ENCODE measurements around the gene DNAJC6.
"Not testable (repeated sequence)": the region's sequence is repeated elsewhere in the genome, so short reads cannot be mapped to it uniquely, and the experiment has no call there.

The DNAJC6 gene

DNA sequence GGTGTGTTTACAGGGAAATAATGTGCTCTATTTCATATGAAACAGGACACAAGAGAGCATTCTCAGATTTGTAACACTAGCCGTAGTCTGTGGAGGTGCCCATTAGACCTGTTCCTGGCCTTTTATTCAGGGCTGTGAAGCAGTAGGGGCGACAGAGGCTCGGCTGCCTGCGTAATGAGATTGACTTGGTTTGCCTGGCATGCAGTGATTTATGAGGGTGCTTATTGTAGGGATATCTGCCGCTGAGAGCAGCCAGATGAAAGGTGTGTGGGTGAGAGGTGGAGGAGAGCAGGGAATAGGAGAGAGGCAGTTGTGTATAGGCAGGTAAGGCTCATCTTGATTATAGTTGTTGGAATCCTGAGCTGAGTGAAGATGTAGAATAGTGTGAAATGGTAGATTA lies 51.3 kb downstream of the DNAJC6 start:
- no peak for DNase-seq

DNA sequence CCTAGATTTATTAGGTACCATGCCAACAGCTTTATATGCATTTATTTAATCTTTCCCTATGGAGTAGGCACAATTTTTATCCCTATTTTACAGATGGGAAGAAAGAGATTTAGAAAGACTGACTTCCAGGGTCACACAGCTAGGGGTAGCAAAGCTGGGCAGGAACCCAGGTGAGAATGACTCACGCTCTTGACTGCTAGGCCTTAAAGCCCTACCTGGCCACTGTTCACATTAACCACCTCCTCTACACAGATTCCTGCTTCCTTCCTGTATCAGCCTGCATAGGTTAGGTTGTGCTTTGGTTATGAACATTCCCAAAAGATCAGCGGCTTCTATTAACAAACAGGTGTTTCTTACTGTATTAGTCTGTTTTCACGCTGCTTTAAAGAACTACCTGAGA lies 53.2 kb downstream of the DNAJC6 start:
- no peak for DNase-seq

DNA sequence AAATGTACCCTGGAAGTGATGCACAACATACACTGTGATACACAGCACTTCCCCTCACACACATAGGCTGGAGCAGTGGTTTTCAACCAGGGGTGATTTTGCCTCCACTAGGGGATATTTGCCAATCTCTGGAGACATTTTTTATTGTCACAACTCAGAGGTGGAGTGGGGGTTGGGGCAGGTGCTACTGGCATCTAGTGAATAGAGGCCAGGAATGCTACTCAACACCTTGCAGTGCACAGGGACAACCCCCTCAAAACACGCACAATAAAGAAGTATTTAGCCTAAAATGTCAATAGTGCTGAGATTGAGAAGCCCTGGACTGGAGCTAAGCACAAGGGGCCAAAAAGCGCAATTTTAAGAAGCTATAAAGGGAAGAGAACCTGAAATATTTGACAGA lies 54.1 kb downstream of the DNAJC6 start:
- no peak for DNase-seq

DNA sequence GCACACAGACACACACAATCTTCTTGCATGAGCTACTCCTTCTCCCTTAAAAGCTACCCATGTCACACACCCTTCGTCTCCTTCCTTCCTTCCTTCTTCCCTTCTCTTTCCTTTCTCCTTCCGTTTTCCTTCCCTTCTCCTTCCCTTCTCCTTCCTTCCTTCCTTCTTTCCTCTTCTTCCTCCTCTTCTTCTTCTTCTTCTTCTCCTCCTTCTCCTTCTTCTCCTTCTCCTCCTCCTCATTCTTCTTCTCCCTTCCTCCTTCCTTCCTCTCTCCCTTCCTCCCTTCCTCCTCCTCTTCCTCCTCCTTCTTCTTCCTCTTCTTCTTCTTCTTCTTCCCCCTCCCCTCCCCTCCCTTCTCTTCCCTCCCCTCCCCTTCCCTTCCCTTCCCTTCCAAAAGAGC lies 59.1 kb downstream of the DNAJC6 start:
- no peak for DNase-seq

DNA sequence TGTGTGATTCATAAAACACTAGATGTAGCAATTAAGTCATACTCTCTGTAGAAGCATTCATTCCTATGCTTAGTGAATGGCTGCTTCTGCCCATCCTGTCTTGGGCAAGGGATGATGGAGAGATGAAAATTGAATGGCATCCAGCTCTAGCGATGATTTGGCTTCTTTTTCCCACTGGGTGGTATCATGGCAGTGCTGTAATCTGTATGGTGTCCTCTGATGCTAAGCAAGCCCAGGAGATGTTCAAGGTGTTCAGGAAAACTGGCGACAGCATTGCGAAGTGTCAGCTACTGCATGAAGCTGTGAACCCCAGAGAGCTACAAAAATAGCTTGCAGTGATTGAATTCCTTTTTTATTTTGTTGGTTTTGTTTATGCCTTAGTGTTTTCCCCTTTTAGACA lies 62.2 kb downstream of the DNAJC6 start:
- DNase-seq, result no peak

DNA sequence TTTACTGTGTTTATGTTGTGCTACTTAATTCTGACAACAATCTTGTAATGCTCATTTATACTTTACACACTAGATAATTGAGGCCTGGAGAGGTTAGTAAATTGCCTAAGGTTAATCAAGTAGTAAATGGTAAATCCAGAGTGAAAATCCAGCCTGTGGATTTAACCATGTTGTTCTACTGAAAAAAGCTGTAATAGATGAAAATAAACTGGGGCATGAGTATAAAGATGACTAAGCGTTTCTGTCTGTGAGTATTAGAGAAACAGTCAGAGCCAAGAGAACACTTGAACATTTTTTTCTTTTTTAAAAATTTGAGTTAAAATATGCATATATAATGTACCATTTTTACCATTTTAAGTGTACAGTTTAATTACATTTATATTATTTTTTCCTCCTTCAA lies 63.2 kb downstream of the DNAJC6 start:
- DNase-seq, result no peak

DNA sequence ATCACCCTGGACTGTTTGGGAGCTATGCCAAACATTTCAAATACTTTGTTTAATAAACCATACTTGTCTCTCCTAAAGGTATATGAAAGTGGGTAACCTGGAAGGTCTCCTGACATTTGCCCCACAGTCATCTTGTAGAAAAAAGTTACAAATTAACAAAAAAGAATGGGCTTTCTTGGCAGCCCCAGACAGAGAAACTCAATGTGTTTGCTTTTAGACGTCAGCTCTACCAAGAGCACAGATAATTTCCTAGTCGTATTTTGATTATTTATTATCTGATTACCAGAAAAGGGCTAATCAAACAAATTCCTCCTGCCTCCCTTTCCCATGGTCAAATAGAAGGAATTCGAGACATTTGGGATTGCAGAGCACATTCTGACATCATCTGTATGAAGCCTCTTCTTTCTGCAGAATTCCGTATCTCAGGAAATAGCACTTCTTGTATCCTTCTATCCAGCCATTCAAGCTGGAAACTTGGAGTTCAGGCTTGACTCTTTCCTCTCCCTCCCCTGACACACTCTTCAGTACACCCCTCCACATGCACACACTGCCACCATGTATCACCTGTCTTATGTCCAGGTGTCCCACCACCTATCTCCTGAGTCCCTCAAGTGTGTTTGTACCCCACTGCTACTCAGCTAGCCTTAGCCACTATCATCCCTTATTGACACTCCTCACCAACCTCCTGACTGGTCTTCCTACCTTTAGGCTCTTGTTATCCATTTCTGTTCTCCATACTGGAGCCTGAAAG lies 68.3 kb downstream of the DNAJC6 start:
- no peak for DNase-seq

DNA sequence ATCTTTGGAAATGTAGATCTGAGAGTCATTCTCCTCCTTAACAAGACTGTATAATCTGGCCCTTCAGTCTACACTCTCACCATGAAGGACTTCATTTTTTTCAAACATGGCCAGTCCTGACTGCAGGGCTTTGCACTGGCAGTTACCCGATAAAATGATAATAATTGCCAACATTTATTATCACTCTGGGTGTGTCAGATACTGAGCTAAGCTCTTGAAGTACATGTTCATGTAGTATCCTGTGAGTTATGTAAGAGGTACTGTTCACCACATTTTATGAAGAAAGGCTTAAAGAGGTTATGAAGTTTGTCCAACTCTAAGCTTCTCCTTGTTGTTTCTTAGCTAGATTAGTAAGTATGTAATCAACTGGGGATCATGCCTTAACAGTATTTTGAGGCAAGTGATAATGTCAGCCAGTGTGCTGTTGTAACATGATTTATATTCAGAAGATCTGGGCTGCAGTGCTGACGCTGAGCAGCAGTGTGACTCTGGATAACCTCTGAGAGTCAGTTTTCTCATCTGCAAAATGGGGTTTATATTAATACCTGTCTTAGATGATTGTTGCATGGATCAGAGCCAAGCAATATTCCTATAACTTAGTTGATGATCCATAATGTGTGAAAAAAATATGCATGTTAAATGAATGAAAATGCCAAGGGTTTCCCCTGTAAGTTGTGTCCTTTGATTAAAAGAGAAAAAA lies 69.1 kb downstream of the DNAJC6 start:
- DNase-seq, result no peak

DNA sequence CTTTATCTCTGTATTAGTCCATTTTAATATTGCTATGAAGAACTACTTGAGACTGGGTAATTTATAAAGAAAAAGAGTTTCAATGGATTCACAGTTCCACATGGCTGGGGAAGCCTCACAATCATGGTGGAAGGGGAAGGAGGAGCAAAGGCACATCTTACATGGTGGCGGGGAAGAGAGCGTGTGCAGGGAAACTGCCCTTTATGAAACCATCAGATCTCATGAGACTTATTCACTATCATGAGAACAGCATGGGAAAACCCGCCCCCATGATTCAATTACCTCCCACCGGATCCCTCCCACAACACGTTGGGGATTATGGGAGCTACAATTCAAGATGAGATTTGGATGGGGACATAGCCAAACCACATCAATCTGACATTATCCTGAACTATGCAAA lies 75.1 kb downstream of the DNAJC6 start:
- not testable (repeated sequence) for DNase-seq

DNA sequence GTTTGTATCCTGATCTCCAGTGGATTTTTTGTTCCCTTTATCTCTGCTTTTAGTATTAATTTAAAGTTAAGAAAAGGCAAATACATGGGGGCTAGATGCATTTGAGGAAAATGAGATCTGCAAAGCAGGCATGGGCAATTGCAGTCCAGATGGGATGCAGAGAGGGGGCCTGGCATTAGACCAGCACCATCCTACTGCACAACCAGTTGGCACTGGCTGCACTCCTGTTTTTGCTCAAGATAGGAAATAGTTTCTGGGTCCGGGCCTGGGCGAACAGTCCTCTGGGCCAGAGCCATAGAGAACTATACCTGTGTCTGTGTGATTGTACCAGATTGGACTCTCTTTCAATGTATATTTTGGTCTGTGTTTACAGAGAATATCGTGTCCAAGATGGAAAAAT lies 77.1 kb downstream of the DNAJC6 start:
- DNase-seq, result no peak

DNA sequence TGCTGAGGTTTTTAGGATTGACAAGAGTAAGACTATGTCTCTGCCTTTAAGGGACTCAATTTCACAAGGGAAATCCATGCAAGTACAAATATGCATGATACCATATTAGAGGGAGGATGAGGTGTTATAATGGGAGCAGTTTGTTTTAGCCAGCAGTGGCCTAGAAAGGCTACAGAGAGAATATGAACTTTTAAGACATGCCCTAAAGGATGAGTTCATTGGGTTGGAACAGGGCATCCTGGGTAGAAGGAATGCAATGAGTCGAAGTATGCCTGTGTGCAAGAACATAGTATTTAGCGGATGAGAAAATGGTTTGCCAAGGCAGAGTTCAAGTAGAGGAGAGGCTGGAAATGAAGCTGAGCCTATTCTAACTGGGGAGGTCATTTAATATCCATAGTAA lies 78.5 kb downstream of the DNAJC6 start:
- DNase-seq, result no peak

DNA sequence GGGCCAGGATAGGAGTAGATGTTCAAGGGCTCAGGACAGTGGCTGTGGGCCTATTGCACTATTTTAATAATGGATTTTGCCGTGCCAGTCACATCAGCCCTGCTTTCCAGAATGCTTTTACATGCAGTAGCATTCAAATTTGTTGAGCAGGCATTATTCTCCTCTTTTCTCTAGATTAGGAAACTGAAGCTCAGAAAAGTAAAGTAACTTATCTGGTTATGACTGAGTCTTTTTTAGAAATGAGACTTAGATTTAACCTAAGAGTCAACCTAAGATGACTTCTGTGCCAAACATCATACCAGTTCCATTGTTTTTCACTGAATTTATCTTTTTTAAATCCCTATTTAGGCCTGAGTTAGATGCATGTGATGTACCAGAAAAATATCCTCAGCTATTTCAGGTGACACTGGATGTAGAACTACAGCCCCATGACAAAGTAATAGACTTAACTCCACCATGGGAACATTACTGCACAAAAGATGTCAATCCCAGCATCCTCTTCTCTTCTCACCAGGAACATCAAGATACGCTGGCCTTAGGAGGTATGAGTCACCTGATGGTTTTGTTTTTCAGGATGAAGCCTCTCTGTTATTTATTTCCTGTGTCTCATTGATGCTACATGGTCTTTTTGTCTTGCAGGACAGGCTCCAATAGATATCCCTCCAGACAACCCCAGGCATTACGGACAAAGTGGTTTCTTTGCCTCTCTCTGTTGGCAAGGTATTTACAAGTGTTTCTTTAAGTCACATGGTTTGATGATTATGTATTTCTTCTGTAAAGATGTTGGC lies 79.8 kb downstream of the DNAJC6 start:
- no peak for DNase-seq

DNA sequence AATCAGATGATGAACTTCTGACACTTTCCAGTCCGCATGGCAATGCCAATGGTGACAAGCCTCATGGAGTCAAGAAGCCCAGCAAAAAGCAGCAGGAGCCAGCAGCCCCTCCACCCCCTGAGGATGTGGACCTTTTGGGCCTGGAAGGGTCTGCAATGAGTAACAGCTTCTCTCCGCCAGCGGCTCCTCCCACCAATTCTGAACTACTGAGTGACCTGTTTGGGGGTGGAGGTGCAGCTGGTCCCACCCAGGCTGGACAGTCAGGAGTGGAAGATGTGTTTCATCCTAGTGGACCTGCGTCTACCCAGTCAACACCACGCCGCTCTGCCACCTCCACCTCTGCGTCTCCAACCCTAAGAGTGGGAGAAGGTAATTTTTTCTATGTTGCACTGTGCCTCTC lies 83.2 kb downstream of the DNAJC6 start:
- no peak for DNase-seq

DNA sequence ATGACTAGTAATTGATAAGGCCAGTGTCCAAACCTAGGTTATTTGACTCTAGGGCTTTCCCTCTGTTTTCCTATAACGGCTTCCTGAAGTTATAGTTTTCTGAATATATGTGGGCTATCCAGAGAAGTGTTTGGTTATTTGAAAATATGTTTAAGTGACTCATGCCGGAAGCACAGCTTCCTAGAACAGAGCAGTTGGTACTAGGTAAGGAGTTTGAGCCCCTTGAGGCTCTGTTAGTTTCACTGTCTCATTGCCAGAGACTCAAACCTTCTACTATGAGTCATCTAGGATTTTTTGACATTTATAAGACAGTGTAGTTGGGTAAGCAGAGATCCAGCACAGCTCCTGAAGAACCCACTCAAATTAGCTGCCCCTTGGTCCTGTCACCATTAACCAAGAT lies 84.0 kb downstream of the DNAJC6 start:
- DNase-seq, result peak; percentile 8

DNA sequence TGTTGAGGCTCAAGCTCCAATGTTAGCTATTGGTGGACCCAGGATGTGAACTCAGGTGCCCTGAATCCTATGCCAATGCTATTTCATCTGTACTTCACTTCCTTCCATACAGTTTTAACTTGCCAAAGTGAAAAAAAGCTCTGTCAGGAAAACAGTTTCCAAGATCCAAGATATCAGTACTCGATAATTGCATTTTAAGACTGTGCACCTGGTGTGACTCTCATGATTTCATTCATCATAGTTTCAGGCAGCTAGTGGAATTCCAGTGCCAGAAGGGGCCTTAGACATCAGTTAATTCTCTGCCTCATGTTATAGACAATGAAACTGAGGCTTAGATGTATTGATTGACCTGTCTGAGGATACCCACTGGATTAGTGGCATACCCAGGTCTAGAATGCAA lies 84.6 kb downstream of the DNAJC6 start:
- no peak for DNase-seq

DNA sequence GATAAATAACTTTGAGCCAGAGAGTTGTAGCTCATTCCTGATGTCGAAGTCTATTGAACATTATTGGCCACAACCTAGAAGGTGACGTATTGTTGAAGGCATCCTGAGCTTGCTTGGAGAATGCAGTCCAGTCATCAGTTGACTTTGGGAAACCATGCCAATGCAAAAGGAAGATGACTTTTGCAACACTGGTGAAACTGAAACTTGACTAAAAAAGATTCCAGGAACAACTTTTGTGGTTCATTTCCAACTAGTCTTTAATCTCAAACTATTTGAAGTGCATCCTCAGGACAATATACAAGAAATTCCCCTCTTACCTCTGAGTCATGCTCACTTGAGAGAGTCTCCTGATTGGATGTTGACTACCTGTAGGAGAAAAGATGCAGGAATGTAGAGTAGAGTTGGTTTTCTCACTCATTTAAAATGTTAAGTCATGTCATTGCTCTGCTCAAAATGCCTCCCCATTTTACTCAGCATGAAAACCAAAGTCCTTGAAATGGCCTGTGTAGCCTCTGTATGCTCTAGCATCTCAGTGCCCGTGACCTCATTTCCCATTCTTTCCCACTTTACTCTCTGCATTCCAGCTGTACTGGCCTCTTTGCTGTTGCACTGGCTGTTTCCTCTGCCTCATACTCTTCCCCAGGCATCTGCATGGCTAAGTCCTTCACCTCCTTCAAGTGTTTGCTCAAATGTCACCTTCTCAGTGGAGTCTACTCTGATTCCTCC lies 86.7 kb downstream of the DNAJC6 start:
- no peak for DNase-seq

DNA sequence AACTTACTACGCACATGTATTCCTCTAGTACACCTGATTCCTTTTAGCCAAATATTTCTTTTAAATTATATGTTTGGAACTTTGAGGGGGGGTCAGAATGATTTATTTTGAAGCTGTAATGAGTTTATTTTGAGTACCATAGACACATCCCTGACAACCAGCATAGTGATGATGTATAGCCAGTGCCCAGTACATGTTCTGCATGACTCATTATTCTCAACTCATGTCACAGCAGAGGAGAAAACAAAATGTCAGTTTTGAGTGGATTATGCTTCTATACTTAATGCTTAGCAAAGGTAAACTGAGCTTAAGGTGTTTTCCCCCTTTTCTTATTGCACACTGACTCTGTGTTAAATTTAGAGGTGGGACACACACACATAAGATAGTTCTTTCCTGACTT lies 88.7 kb downstream of the DNAJC6 start:
- DNase-seq, result no peak

DNA sequence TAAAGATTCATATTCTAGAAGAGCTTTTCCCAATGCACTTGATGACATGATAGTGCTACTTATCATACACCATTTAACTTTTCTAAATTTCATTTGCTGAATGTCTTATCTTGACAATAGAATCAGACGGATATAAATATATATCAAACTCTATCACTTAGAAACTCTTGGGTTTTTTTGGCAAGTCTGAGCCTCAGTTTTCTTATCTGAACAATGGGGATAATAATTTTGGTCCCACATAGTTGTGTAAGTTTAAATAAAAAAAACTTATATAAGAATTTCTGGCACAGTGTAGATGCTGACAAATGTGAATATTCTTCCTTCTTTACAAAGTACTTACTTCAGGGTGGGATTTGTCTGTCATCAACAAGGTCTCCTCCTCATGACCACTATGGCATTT lies 89.7 kb downstream of the DNAJC6 start:
- DNase-seq, result no peak

DNA sequence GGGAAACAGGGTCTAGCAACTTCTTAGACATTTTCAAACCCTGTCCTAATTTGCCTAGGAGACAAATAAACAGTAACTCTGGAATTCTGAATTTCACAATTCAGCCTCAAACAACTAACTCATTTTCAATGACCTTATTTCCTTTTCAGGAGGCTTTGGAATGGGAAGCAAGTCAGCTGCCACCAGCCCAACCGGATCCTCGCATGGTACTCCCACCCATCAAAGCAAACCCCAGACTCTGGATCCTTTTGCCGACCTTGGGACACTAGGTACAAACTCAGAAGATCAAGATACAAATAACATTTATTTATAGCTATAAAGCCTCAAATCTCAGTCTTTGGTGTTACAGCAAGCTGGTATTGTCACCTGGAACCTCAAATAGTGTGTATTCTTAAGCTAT lies 92.3 kb downstream of the DNAJC6 start:
- no peak for DNase-seq

DNA sequence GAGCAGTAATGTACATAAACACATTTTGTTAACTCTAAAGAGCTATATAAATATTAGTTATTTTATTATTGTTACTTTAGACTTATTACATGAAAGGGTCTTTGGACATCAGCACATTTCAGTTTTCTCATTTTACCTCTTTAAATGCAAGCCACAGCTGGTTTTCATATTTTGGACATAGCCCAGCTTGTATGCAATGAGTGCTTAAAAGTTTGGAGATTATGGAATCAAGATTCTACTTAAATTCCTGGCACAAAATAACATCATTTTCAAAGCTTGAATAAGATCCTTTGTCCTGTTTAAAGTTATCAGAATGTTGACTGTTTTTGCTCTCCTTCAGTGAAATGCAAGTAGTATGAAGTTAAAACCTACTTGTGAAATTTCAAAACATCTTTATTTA lies 95.6 kb downstream of the DNAJC6 start:
- no peak for DNase-seq

DNA sequence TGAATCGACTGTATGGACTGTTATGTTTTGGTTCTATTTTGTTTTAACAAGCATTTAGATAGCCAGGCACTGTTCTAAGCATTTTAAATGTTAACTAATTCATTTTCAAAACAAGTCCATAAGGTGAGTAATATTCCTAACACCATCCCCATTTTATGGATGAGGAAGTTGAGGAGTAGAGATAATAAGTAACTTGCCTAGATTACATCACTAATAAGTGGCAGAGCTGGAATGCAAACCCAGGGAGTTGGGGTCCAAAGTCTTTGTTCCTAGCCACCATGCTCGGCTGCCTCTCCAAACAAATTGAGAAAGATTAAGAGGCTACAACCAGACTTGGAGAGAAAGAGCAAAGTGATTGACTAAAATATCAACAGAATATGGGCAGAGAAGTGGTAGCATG lies 98.5 kb downstream of the DNAJC6 start:
- DNase-seq, result no peak

DNA sequence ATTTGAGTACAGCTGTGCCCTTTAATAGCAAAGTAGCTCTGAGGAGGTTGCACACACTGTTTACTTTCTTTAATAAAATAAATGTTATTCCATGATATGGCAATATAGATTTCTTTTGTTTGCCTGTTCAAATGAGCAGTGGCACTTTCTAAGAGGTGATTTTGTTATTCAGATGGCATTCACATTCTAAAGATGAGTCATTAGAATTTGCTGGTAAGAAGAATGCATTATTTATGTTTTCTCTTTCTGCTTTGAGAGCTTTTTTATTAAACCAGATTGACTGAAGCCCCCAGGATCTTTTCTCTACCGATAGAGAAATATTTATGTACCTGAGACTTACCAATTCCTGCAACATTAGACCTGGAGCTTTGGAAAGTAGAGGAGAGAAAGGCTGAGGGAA lies 100.0 kb downstream of the DNAJC6 start:
- no peak for DNase-seq

DNA sequence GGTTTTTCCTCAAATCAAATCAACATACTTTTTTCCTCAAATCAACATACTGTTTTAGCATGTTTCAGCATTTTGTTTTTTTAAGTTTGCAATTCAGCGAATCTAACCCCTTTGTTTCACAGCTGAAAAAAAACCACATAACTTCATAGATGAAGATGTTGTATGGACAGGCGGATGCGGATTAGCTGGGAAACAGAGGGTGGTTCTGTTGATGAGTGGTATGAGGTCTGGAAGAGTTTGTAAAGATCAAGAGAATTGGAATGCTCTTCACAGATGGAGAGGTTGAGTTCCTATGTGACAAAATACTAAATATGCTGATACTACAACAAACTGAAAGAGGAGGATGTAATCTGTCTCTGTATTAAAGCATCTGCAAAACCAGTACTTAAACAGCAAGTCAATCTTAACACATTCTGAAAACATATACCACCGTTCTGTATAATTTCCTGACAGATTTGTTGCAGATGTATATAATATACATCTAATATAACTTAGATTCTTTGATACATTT lies 100.5 kb downstream of the DNAJC6 start:
- no peak for DNase-seq

Measured in CD4-positive, alpha-beta T cell treated with Interleukin-17A for 4 hours (primary cell).